HL-60/S4 treated with retinoic acid at 250 ng/mL for 4 days and 3 days (cell line): ENCODE measurements around the gene UBXN1.
"Not testable (repeated sequence)": the region's sequence is repeated elsewhere in the genome, so short reads cannot be mapped to it uniquely, and the experiment has no call there.

Experiments
- in situ Hi-C: fragments of 300-500 bp; cut with MboI; formaldehyde crosslinking; loops from 2 replicates; pipeline ENCODE4 v1.7.0; 2022; ENCODE audit warnings: low sequenced_read_pairs

Gene UBXN1

DNA sequence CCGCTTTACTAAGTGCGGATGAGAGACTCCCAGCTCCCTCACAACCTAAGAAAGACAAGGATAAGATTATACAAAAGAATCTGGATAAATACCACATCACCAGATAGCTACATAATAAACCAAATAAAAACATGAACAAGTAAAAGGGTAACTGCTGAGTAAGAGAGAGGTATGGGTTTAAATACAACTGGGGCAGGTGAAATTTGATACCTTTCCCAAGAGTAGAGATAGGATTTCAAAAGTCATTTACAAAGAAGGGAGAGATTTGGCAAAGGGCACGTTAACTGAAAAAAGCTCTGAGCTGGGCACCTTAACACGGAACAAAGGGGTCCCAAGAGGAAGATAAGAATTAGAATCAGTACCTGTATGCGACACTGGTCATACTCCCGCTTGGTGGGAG is 1.7 kb downstream of the UBXN1 start:
- in situ Hi-C loops = no loop called here

DNA sequence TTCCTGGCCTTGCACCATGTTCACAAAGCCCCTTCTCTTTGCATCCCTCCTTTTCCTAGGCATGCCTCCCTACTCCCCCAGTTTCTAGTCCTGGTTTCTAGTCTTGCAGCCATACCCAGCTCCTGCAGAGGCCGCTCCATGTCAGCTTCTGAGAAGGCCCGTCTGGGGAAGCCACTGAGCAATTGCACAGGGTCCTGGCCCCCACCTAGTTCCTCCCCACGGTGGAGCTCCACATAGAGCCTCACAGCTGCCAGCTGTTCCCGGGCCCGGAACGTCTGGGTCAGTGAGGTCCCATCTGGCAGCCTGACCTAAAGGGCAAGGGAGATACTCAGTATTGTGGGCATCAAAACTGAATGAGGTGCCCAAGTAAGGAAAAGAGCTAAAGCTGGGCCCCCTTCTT is 2.2 kb downstream of the UBXN1 start:
- in situ Hi-C loops = no loop called here

DNA sequence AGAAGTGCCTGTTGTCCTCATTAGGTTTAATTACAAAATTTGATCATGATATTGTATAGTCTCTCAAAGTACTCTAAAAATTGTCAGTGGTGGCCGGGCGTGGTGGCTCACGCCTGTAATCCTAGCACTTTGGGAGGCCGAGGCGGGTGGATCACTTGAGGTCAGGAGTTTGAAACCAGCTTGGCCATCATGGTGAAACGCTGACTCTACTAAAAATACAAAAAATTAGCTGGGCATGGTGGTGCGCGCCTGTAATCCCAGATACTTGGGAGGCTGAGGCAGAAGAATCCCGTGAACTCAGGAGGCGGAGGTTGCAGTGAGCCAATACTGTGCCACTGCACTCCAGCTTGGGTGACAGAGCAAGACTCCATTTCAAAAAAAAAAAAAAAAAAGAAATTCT is 3.5 kb downstream of the UBXN1 start:
- in situ Hi-C loops = not testable (repeated sequence)

DNA sequence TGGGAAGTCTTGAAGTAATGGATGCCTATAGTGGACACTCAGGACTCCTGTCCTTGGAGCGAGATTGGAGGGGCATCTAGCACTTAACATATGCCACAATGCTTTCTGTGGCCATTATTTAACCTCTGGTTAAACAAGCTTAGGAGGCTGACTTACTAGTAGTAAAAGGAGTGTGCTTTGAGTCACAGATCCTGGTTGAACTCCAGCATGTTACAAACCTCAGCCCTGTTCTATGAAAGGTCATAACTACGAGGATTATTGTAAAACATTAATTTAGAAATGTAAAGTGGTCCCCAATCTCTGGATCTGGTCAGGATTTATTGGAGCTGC is 5.7 kb downstream of the UBXN1 start:
- in situ Hi-C loops = no loop called here

DNA sequence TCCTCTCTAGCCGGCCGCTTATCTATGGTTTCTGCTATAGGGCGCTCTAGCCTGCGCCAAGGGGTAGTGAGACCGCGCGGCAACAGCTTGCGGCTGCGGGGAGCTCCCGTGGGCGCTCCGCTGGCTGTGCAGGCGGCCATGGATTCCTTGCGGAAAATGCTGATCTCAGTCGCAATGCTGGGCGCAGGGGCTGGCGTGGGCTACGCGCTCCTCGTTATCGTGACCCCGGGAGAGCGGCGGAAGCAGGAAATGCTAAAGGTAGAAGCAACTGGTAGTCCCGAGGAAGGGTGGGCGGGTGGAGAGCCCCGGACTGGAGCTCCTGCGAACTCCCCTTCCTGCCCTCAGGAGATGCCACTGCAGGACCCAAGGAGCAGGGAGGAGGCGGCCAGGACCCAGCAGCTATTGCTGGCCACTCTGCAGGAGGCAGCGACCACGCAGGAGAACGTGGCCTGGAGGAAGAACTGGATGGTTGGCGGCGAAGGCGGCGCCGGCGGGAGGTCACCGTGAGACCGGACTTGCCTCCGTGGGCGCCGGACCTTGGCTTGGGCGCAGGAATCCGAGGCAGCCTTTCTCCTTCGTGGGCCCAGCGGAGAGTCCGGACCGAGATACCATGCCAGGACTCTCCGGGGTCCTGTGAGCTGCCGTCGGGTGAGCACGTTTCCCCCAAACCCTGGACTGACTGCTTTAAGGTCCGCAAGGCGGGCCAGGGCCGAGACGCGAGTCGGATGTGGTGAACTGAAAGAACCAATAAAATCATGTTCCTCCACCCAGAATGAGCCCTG is 7.1 kb downstream of the UBXN1 start, which contains the start of the genes LBHD1 and UQCC3:
TSS of gene LBHD1 (minus strand) at position 660 of the 782 bp plus-strand sequence. CDS start 2,236 bp downstream, outside the sequence.
TSS of gene UQCC3 (plus strand) at position 66 of the 782 bp plus-strand sequence. CDS start at position 139, 73 bp downstream.
- in situ Hi-C loops = no loop called here

DNA sequence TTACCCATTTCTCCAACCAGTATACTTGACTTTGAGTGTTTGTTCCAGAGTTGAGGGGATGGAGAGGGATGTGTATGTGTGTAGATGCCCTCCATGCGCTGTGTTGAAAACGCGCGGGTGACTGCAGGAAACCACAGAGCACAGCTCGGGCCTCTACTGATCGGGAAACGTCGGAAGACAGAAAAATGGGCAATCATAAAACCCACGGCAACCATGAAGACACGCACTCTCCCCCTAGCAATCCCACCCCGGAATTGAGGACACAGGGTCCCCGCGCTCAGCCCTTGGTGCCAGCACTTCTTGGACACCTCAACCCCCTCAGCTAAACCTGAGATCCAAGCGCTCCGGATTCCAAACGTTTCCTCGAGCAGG is 7.7 kb downstream of the UBXN1 start:
- in situ Hi-C loops = no loop called here

DNA sequence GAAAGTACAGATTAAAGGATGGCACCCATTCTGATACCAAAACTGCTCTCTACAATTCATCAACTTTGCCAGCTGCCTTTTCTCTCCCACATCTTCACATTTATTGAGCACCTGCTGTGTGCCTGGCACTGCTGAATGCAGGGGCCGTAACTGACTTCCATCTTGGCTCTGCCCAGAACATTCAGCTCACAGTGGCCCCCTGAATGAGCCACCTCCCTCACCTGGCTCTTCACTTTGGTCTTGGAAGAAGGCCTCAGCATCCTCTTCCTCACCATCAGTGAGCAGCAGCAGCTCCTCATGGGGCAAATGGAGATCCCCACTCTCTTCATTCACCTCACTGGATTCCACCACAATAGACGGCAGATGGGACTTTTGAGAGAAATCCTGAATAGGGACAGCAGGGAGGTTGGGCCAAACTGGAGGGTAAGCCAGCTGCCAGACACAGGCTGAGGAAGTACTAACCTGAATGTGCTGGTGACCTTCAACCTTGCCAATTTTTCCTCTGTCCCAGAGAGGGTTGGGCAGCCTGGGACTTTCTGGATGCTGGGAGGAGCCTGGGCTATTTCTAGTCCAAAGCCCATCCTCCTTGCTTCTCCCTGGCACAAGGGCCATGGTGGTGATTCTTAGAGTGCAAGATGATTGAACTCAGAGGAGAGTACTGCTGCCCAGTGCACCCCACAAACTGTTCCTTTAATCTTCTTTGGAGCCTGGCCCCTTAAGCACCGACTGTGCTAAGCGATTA is 9.3 kb downstream of the UBXN1 start:
- in situ Hi-C loops = no loop called here

DNA sequence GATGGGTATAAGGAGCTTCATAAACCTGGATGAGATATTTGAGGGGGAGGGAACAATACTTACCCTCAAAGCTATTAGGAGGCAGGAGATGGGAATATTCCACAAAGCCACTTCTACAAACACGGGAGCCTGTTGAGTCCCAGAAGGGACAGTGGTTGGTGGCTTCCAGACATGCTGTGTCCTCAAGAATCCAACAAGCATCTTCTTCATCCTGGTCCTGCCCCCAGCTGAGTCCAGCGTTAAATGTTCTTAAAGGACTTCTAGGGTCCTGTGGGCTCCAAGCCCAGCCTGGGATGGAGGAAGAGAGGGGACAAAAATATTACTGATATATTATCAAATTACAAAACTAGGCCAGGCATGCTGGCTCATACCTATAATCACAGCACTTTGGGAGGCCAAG is 11.4 kb downstream of the UBXN1 start:
- in situ Hi-C loops = no loop called here

DNA sequence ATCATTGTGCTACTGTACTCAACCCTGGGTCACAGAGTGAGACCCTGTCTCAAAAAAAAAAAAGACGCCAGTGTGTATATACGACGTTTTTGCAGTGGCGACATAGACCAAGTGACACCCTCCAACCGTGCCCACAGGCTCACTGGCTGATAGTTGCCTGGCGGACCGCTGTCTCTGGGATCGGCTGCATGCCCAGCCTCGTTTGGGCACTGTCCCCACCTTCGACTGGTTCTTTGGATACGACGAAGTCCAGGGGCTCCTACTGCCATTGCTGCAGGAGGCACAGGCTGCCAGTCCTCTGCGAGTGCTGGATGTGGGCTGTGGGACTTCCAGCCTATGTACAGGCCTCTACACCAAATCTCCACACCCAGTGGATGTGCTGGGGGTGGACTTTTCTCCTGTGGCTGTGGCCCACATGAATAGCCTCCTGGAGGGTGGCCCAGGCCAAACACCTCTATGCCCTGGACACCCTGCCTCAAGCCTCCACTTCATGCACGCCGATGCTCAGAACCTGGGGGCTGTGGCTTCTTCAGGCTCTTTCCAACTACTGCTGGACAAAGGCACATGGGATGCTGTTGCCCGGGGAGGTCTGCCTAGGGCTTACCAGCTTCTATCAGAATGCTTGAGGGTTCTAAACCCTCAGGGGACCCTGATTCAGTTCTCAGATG is 12.5 kb downstream of the UBXN1 start:
- in situ Hi-C loops = no loop called here

DNA sequence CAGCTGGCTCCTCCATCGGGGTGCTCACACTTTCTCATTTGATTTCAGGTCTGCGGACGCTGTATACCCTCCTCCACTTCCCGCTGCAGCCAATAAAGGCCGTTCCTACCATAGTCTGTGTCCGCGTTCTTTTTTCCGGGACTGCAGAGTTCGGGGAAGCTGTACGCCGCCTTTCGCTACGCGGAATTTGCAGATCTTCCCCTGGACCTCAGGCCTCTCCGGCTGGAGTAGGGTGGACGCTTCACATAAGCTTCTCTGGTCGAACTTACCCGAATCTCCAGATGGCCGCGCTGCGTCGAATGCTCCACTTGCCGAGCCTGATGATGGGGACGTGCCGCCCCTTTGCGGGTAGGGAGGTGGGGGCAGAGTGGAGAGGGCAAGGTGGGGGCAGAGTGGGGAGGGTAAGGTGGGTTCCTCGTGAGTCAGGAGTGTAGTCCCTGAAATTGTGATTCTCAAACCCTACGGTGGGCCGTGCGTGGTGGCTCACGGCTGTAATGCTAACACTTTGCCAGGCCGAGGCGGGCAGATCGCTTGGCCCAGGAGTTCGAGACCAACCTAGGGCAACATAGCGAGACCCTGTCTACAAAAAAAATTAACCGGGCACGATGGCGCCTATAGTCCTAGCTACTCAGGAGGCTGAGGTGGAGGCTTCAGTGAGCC is 13.1 kb downstream of the UBXN1 start:
- in situ Hi-C loops = no loop called here

DNA sequence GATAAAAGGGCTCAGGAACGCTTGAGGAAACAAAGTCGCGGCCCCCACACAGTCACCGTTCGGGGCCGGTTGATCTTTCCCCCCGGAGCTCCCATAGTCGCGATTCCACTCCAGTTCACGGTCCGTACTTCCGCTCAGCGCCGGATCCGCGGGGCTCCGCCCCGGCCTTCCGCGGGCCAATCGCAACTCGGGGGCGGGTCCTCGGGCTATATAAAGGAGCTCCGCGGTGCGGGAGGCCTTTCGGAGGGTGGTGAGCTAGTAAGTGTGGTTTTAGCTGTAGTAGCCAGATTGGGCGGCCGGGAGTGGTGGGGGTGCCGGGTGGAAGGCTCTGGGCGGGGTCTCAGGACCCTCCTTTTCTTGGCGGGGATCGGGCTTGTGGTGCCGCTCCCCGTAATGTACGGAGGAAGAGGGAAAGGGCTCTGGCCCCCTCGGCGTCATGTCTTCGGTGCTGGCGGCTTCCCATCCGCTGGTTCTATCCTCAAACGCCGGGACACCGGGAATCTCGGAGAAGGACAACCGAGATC is 13.7 kb downstream of the UBXN1 start, which contains the start of the genes C11orf98 and CSKMT:
TSS of gene C11orf98 (minus strand) at position 136 of the 524 bp plus-strand sequence. CDS start at position 95, 41 bp downstream.
TSS of gene CSKMT (plus strand) at position 238 of the 524 bp plus-strand sequence. CDS start 568 bp downstream, outside the sequence.
- in situ Hi-C loops = no loop called here

DNA sequence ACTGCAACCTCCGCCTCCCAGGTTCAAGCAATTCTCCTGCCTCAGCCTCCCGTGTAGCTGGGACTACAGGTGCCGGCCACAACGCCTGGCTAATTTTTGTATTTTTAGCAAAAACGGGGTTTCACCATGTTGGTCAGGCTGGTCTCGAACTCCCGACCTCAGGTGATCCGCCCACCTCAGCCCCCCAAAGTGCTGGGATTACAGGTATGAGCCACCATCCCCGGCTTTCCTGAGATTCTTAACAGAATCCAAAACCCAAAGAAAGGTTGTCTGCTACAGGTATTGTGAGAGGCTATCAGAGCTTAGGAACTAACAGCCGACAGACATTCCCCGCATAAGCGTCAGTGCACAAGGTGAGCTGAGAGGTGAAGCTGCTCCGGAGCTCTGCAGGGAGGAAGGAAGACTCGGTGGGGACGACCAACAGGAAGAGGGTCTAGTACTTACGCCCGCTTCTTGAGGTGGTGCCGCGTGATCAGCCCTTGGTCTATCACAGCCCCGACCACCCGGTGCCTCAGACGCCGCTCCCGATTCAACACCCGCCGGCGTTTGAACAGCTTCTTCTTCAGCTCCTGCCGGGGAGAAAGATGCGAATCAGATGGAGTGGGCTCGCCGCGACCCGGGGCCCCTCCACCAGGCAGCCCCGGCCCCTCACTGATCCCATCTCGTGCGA is 14.3 kb downstream of the UBXN1 start:
- in situ Hi-C loops = no loop called here

DNA sequence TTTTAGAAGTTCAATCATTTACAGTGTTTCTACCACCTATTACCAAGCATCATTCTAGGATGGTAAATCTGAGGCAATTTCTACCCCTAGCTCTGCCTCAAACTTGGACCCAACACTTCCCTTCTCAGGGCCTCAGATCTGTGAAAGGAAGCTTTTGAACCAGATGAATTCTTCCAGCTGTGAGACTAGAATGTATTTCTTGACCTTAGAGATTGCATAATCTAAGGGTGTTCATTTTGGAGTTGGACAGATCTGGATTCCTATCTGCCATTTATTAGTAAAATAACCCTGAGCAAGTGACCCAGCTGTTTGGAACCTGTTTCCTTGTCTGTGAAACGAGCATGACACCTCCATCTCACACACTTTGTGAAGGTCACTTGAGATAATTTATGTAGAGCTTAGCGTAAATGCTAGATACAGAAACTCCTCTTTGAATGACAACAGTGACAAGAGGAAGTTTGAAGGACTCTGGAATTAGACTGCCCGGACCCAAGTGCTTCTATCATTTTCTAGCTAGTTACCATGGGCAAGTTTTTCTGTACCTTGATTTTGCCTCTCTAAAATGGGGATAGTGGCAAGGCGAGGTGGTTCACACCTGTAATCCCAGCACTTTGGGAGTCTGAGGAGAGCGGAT is 22.0 kb downstream of the UBXN1 start:
- in situ Hi-C loops = no loop called here

DNA sequence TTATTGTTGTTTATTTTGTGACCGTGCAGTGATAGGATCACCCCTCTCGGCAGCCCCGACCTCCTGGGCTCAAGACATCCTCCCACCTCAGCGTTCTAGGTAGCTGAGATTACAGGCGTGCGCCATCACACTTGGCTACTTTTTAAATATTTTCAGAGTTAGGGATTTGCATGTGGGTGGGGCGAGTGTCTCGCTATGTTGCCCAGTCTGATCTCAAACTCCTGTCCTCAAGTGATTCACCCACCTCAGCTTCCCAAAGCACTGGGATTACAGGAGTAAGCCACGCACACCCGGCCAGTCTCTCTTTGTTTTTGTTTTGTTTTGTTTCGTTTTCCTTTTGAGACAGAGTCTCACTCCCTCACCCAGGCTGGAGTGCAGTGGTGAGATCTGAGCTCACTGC is 24.6 kb downstream of the UBXN1 start:
- in situ Hi-C loops = no loop called here

DNA sequence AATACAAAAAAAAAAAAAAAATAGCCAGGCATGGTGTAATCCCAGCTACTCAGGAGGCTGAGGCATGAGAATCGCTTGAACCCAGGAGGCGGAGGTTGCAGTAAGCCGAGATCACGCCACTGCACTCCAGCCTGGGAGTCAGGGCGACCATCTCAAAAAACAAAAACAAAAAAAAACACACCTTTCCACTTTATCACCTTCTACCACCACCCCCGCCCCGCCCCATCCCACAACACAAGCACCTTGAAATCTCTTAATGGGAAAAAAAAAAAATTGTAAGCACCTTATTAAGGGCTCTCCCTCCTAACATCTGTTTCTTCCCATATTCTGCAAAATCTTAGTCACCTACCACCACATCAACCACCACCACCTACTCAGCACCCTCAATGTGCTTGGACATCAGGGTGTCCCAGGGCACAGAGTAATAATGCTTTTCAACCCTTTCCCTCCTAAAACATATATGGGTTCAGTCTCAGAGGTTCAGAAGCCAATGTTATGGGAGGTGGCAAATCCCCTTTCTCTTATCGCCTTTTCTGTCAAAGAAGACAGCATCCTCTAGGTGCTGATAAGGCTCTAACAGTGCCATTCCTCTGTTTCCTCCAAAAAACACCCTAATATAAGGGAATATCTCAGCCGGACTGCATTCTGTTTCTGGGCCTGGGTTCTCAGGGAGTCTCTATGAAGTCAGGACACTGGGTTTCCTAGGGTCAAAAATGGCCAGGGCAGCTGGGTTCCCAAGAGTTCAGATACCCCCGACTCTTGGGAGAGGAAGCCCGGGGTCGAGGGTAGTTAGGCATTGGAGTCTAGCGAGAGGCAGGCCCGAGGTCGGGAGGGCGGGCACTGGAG is 26.5 kb downstream of the UBXN1 start:
- in situ Hi-C loops = no loop called here

DNA sequence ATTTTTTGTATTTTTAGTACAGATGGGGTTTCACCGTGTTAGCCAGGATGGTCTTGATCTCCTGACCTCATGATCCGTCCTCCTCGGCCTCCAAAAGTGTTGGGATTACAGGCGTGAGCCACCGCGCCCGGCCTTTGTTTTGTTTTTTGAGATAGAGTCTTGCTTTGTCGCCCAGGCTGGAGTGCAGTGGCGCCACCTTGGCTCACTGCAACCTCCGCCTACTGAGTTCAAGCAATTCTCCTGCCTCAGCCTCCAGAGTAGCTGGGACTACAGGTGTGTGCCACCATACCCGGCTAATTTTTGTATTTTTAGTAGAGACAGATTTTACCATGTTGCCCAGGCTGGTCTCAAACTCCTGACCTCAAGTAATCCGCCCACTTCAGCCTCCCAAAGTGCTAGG is 28.6 kb downstream of the UBXN1 start:
- in situ Hi-C loops = not testable (repeated sequence)

DNA sequence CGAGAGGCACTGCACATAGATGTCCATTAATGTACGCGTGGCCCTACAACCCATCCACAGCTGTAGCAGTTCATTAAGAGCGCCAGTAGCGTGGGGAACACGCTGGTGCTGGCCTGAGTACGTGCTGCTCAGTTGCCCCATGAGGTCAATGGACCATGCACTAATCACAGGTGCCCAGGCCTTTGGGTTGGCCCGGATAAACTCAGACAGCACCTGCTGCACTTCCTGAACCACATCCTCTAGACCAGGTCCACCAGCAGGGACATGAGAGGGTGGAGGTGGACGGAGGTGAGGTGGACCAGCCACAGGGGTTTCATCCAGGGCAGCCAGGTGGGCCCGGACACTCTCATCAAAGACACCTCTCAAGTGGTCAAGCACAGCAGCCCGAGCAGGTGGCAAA is 29.4 kb downstream of the UBXN1 start:
- in situ Hi-C loops = no loop called here

DNA sequence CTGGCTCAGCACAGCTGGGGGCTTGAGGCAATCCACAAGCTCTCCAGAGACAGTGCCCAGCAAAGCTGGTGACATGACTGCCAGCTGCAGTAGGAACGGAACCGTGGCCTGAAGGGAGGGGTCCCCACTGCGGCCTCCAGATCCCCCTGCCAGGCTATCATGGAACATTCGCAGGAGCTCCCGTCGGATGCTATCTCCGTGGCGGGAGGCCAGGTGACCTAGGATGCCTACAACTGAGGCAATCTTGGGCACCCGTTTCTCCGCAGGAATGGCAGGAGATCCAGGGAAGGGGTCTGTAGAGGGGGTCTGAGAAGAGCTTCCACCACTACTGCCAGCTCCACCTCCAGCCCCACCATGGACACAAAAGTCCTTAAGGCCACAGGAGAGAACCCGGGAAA is 29.9 kb downstream of the UBXN1 start:
- in situ Hi-C loops = no loop called here
